BJ (cell line): Measurements from ENCODE around the gene SUN5. TPM values are rescaled to one million over a fixed set of nuclear protein-coding genes. Genes with fewer than 3 reads are reported as not detected.

Source experiments
- CTCF ChIA-PET: fragments of 350-600 bp; formaldehyde crosslinking; extraction: SDS; loops from one replicate; lab custom pipeline; 2021; ENCODE audit warnings: antibody characterized with exemption, inconsistent platforms; lab: Yijun Ruan, JAX
- POLR2A ChIA-PET: fragments of 300-600 bp; sonication (Branson Sonifier 250); formaldehyde crosslinking; extraction: SDS; loops from one replicate; lab custom pipeline; 2021; ENCODE audit warnings: antibody characterized with exemption; lab: Charles Lee
- DNase-seq: peaks from one replicate; pipeline ENCODE4 v3.0.0-alpha.2; 2011; ENCODE audit warnings: low read depth
- H3K27me3 ChIP-seq: 2 replicates; pipeline ENCODE4 v1.6.0; 2011; ENCODE audit warnings: low read length; ENCODE audit not compliant: control insufficient read depth, insufficient read depth
- H3K36me3 ChIP-seq: 2 replicates; pipeline ENCODE4 v1.5.1; 2011; ENCODE audit warnings: low read length; ENCODE audit not compliant: control insufficient read depth, insufficient read depth
- H3K4me3 ChIP-seq: 2 replicates; pipeline ENCODE4 v1.5.1; 2011; ENCODE audit warnings: low read depth, mild to moderate bottlenecking, control low read depth, low read length
- polyA plus RNA-seq: library from polyadenylated mRNA; depleted of rRNA; stranded (reverse); fragments of >200 nt; gene quantifications from 2 replicates; pipeline ENCODE4 v1.2.3, GENCODE V29; 2011
- TF ChIP-seq, protein P1 (sequence below): IDR thresholded peaks from 2 replicates; pipeline ENCODE4 v1.5.1; 2011; ENCODE audit warnings: low read depth, mild to moderate bottlenecking, control low read depth, inconsistent platforms, low read length, moderate library complexity; ENCODE audit not compliant: insufficient read depth

Gene SUN5
- polyA plus RNA-seq, 1 experiment, result not detected

DNA sequence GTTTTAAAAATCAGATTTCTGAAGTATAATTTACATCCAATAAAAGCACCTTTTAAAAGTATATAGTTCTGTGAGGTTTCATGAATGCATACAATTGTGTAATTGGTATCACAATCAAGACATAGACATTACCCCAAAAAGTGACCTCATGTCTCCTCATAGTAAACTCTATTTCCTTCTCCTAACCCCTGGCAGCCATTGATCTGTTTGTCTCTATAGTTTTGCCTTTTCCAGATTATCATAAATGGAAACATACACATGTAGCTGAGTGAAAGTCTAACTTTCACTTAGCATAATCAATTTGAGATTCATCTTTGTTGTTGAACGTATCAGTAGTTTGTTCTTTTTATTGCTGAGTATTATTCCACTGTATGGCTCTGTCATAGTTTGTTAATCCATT is 57.6 kb downstream of the SUN5 start:
- POLR2A ChIA-PET, result no interaction called here
- TF ChIP-seq, protein P1, sequence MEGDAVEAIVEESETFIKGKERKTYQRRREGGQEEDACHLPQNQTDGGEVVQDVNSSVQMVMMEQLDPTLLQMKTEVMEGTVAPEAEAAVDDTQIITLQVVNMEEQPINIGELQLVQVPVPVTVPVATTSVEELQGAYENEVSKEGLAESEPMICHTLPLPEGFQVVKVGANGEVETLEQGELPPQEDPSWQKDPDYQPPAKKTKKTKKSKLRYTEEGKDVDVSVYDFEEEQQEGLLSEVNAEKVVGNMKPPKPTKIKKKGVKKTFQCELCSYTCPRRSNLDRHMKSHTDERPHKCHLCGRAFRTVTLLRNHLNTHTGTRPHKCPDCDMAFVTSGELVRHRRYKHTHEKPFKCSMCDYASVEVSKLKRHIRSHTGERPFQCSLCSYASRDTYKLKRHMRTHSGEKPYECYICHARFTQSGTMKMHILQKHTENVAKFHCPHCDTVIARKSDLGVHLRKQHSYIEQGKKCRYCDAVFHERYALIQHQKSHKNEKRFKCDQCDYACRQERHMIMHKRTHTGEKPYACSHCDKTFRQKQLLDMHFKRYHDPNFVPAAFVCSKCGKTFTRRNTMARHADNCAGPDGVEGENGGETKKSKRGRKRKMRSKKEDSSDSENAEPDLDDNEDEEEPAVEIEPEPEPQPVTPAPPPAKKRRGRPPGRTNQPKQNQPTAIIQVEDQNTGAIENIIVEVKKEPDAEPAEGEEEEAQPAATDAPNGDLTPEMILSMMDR, result no peak
- CTCF ChIA-PET, result interaction anchor here (0.8 to 4.9 kb wide), 8 partner anchors 10 to 162 kb away, joined by 4 to 63 read pairs (median 13); no protein-coding TSS in a partner anchor

DNA sequence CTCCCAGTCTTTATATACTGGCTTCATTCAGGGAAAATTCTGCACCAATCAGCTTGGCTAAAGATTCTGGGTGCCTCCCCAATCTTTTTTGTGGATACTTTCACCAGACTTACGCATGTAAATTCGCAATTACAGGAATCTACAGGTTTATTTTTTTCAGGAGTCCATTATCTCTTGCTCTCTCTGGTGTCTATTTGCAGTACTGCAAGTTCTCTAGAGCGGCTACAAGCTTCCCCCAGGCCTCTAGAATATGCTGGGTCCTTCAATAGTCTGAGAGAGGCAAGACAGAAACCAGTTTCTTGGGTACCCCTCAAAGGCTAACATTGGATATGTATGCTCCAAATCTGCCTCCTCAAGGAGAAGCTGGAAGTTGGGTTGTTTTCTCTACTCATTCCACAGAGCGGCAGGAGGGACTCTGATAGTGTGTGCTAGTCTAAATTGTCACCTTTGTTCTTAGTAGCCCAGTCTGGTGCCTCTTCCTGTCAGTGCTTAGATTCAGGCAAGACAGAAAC is 58.5 kb downstream of the SUN5 start:
- TF ChIP-seq, protein P1, result peak; percentile 71
- CTCF ChIA-PET, result interaction anchor here (0.6 to 4.9 kb wide), 26 partner anchors 9 to 223 kb away, joined by 3 to 63 read pairs (median 5); no protein-coding TSS in a partner anchor

More for the DNA sequence above, 57.6 kb downstream of the SUN5 start:
- DNase-seq, result no peak
- Histone ChIP-seq H3K27me3 (peaks cover 5% of the 10 kb centered on the region), H3K36me3 (no peaks in the 10 kb centered on the region), H3K4me3 (no peak overlapping the region)

DNA sequence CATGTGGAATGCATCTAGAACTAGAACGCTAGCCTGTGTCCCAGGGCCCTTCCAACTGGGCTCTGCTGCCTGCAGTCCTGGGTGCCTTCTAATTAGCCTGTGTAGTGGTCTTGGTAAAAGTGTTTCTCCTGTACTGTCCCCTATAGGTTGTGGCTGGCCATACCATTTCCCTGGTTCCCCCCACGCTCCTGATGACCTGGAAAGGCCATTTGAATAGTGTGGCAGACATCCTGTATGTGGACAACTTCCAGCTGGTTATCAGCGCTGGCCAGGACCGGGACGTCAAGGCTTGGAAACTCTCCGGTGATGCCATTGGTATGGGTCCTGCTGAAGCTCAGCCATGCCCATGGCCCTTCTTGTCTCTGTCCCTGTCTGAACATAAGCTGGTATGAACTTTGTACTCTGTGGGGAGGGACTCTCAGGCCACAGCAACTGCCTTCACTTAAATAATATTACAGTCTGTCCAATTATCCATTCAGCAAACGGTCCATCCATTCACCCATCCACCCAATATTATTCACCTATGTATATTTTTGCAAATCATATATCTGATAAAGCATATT is 60.7 kb downstream of the SUN5 start:
- POLR2A ChIA-PET, result no interaction called here
- CTCF ChIA-PET, result interaction anchor here (3.4 to 4.9 kb wide), 3 partner anchors 21 to 153 kb away, joined by 16 to 63 read pairs (median 46); no protein-coding TSS in a partner anchor
- peaks cover 4% of the 10 kb centered on the region for H3K27me3 ChIP-seq
- no peak for DNase-seq
- H3K36me3 ChIP-seq, result no peaks in the 10 kb centered on the region
- H3K4me3 ChIP-seq, result no peak overlapping the region
- TF ChIP-seq, protein P1, result no peak

More for the DNA sequence above, 58.5 kb downstream of the SUN5 start:
- DNase-seq, result no peak
- Histone ChIP-seq H3K36me3 (no peaks in the 10 kb centered on the region), H3K4me3 (no peak overlapping the region), H3K27me3 (peaks cover 5% of the 10 kb centered on the region)
- POLR2A ChIA-PET, result interaction anchor here (0.8 kb wide), 1 partner anchor 306 kb away, joined by 4 read pairs; no protein-coding TSS in a partner anchor

DNA sequence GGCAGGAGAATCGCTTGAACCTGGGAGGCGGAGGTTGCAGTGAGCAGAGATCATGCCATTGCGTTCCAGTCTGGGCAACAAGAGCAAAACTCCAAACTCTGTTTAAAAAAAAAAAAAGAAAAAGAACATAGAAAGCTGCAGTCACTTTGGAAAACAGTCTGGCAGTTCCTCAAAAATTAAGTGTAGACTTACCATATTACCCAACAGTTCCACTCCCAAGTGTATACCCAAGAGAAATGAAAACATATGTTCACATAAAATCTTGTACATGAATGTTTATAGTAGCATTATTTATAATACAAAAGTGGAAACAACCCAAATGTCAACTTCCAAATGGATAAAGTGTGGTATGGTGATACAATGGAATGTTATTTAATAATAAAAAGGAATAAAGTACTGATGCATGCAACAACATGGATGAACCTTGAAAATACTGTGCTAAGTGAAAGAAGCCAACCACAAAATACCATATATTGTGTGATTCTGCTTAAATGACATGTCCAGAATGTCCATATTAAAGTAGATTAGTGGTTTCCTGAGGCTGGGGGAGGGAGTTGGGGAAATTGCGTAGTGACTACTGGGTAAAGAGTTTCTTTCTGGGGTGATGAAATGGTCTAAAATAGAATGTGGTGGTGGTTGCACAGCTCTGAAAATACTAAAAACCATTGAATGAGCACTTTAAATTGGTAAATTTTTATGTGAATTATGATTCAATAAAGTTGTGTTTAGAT is 62.9 kb downstream of the SUN5 start:
- no peak overlapping the region for H3K4me3 ChIP-seq
- TF ChIP-seq, protein P1, result no peak
- no peak for DNase-seq
- ChIA-PET POLR2A (no interaction called here), CTCF (interaction anchor here (0.7 to 1.0 kb wide), 2 partner anchors 10 to 122 kb away, joined by 3 to 5 read pairs; partner anchors contain the start of gene MAPRE1)
- H3K36me3 ChIP-seq, result no peaks in the 10 kb centered on the region
- peaks cover 3% of the 10 kb centered on the region for H3K27me3 ChIP-seq

DNA sequence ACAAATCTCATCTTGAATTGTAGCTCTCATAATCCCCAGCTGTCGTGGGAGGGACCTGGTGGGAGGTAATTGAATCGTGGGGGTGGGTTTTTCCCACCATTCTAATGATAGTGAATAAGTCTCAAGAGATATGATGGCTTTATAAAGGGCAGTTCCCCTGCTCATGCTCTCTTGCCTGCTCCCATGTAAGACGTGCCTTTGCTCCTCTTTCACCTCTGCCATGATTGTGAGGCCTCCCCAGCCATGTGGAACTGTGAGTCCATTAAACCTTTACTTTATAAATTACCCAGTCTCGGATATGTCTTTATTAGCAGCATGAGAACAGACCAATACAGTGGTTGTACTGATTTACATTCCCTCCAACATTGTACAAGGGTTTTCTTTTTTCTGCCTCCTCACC is 69.7 kb downstream of the SUN5 start:
- POLR2A ChIA-PET, result no interaction called here
- no peaks in the 10 kb centered on the region for H3K27me3 ChIP-seq

More for the DNA sequence above, 69.7 kb downstream of the SUN5 start:
- CTCF ChIA-PET, result no interaction called here
- no peak overlapping the region for H3K4me3 ChIP-seq
- TF ChIP-seq, protein P1, result no peak
- H3K36me3 ChIP-seq, result no peaks in the 10 kb centered on the region
- no peak for DNase-seq
